WTC11 (cell line): ENCODE results near the gene EHMT1.

Experiments
- CBFB ChIP-seq: sonication (generic); formaldehyde crosslinking; IDR thresholded peaks from 2 replicates; pipeline ENCODE4 v1.8.1; 2022; ENCODE audit warnings: mild to moderate bottlenecking, low read depth, missing genetic modification reagents
- CTCF ChIP-seq: fragments of 200-600 bp; IDR thresholded peaks from 2 replicates; pipeline ENCODE4 v1.8.0; 2022; ENCODE audit warnings: antibody characterized with exemption
- E2F5 ChIP-seq: sonication (generic); formaldehyde crosslinking; IDR thresholded peaks from 2 replicates; pipeline ENCODE4 v1.8.1; 2022; ENCODE audit warnings: mild to moderate bottlenecking, moderate library complexity, missing genetic modification reagents
- IRF1 ChIP-seq: sonication (generic); formaldehyde crosslinking; IDR thresholded peaks from 2 replicates; pipeline ENCODE4 v1.8.0; 2023; ENCODE audit warnings: missing genetic modification reagents
- IRF2 ChIP-seq: sonication (generic); formaldehyde crosslinking; IDR thresholded peaks from 2 replicates; pipeline ENCODE4 v1.8.0; 2022; ENCODE audit warnings: low read depth, missing genetic modification reagents, borderline replicate concordance
- NR3C1 ChIP-seq: sonication (generic); formaldehyde crosslinking; conservative IDR thresholded peaks from 2 replicates; pipeline ENCODE4 v1.8.1; 2023; ENCODE audit warnings: low read depth, mild to moderate bottlenecking, missing genetic modification reagents
- SMAD3 ChIP-seq: sonication (generic); formaldehyde crosslinking; IDR thresholded peaks from 2 replicates; pipeline ENCODE4 v1.8.0; 2022; ENCODE audit warnings: missing genetic modification reagents, mild to moderate bottlenecking, borderline replicate concordance
- SP1 ChIP-seq: sonication (generic); formaldehyde crosslinking; conservative IDR thresholded peaks from 2 replicates; pipeline ENCODE4 v1.8.1; 2022; ENCODE audit warnings: missing genetic modification reagents
- TP53 ChIP-seq: sonication (generic); formaldehyde crosslinking; IDR thresholded peaks from 2 replicates; pipeline ENCODE4 v1.8.1; 2023; ENCODE audit warnings: mild to moderate bottlenecking, missing genetic modification reagents
- ZNF396 ChIP-seq: fragments of 250-450 bp; sonication (Bioruptor Pico); IDR thresholded peaks from 2 replicates; pipeline ENCODE4 v1.8.0; 2021; ENCODE audit warnings: mild to moderate bottlenecking, moderate library complexity, borderline replicate concordance

- no peak for TF ChIP-seq NR3C1 (CRISPR knock-in tag)
- no peak for TF ChIP-seq CTCF
- no peak for TF ChIP-seq ZNF396 (CRISPR knock-in tag)
- no peak for TF ChIP-seq SMAD3 (CRISPR knock-in tag)
- no peak for TF ChIP-seq SP1 (CRISPR knock-in tag)
- no peak for TF ChIP-seq CBFB (CRISPR knock-in tag)
- TF ChIP-seq TP53 (CRISPR knock-in tag): no peak
- TF ChIP-seq IRF2 (CRISPR knock-in tag): no peak
- no peak for TF ChIP-seq IRF1 (CRISPR knock-in tag)
- TF ChIP-seq E2F5: no peak
Observed at GRCh38 chr9:137728444-137729311, 109.9 kb downstream of the EHMT1 start.
